Embryonic facial prominence (tissue), 1 donor: ENCODE measurements around the gene CNTFR.

Experiments
- DNase-seq: peaks from one replicate; pipeline ENCODE4 v3.0.0-alpha.2; 2016; ENCODE audit errors: extremely low spot score

Gene CNTFR

GRCh38 chr9:34590381-34591247 lies 1.1 kb upstream of the CNTFR start:
- no peak for DNase-seq

GRCh38 chr9:34588671-34589635 lies 571 bp downstream of the CNTFR start:
- no peak for DNase-seq

- no peak for DNase-seq
Measured at GRCh38 chr9:34587271-34587670, 2.3 kb downstream of the CNTFR start.

- DNase-seq: no peak
Measured at GRCh38 chr9:34585946-34586669, 3.4 kb downstream of the CNTFR start.

GRCh38 chr9:34584970-34585369 lies 4.6 kb downstream of the CNTFR start:
- no peak for DNase-seq

- DNase-seq: no peak
Measured at GRCh38 chr9:34582787-34583186, 6.7 kb downstream of the CNTFR start.

- no peak for DNase-seq
Measured at GRCh38 chr9:34581318-34581717, 8.2 kb downstream of the CNTFR start.

- DNase-seq: no peak
Measured at GRCh38 chr9:34580358-34580757, 9.2 kb downstream of the CNTFR start.

- DNase-seq: no peak
Measured at GRCh38 chr9:34579808-34580163, 9.7 kb downstream of the CNTFR start.

- DNase-seq: no peak
Measured at GRCh38 chr9:34579104-34579807, 10.3 kb downstream of the CNTFR start.

GRCh38 chr9:34578241-34579103 lies 11.1 kb downstream of the CNTFR start:
- no peak for DNase-seq

- no peak for DNase-seq
Measured at GRCh38 chr9:34577400-34578240, 11.9 kb downstream of the CNTFR start.

- no peak for DNase-seq
Measured at GRCh38 chr9:34576597-34577399, 12.7 kb downstream of the CNTFR start.

- DNase-seq: no peak
Measured at GRCh38 chr9:34575862-34576596, 13.5 kb downstream of the CNTFR start.

- DNase-seq: no peak
Measured at GRCh38 chr9:34575241-34575640, 14.3 kb downstream of the CNTFR start.

- DNase-seq: no peak
Measured at GRCh38 chr9:34574571-34574970, 15.0 kb downstream of the CNTFR start.

- DNase-seq: no peak
Measured at GRCh38 chr9:34573599-34574325, 15.8 kb downstream of the CNTFR start.
